ENCODE results near the gene DUSP16. TPM values are rescaled to one million over a fixed set of nuclear protein-coding genes. Genes with fewer than 3 reads are reported as not detected.

DUSP16 gene
- total RNA-seq, 2 experiments from 2014 or later: 33.6 to 35.9 TPM

DNA sequence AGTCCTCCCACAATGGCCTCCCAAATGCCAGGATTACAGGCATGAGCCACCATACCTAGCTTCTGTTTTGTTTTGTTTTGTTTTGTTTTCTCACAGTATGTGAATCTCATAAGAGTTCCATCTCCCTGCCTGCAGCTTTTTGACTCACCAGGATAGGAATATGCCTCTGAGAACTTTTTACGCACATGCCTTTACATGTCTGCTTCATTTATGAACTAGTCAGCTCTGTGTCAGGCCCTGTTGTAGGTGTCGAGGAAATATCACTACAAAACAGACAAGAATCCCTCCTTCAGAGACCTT, 116.8 kb downstream of the DUSP16 start:
- ChIA-PET POLR2A (no interaction called here), CTCF (interaction anchor here (0.9 to 2.7 kb wide), 6 partner anchors 9 to 87 kb away, joined by 3 to 9 read pairs (median 6); no protein-coding TSS in a partner anchor)
- Mint-ChIP-seq H3K36me3 (ENCODE audit: low read depth) (peaks cover 19% of the 10 kb centered on the region), H3K27me3 (no peaks in the 10 kb centered on the region), H3K27ac (no peak overlapping the region), H3K9me3 (no peaks in the 10 kb centered on the region), H3K4me3 (no peak overlapping the region), H3K4me1 (peaks cover 46% of the 10 kb centered on the region)
- DNase-seq: no peak

DNA sequence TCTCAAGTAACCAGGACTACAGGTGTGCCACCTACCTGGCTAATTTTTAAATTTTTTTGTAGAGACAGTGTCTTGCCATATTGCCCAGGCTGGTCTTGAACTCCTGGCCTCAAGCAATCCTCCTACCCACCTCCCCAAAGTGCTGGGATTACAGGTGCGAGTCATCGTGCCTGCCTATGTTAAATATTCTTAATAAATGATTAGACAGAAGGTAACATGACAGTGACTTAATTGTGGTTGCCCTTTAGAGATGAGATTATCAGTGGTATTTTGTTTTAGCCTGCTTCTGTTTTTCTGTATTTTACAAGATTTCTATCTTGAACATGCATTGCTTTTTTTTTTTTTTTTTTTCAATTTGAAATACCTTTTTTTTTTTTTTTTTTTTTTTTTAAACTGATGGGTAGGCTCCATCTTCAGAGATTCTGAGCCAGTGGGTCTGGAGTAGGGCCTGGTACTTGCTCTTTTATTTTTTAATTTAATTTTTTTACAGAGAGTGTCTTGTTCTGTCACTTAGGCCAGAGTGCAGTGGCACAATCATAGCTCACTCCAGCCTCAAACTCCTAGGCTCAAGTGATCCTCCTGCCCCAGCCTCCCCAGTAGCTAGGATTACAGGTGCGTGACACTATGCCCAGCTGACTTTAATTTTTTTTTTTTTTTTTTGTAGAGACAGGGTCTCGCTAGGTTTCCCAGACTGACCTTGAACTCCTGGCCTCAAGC, 117.3 kb downstream of the DUSP16 start:
- no peak overlapping the region for H3K4me3 Mint-ChIP-seq
- POLR2A ChIA-PET: no interaction called here
- no peaks in the 10 kb centered on the region for H3K9me3 Mint-ChIP-seq
- H3K27ac Mint-ChIP-seq: no peak overlapping the region
- no peaks in the 10 kb centered on the region for H3K27me3 Mint-ChIP-seq
- peaks cover 51% of the 10 kb centered on the region for H3K4me1 Mint-ChIP-seq
- no peak for DNase-seq
- CTCF ChIA-PET: interaction anchor here (0.6 to 2.7 kb wide), 9 partner anchors 9 to 87 kb away, joined by 3 to 9 read pairs (median 5); no protein-coding TSS in a partner anchor
- H3K36me3 Mint-ChIP-seq (ENCODE audit: low read depth): peaks cover 23% of the 10 kb centered on the region

DNA sequence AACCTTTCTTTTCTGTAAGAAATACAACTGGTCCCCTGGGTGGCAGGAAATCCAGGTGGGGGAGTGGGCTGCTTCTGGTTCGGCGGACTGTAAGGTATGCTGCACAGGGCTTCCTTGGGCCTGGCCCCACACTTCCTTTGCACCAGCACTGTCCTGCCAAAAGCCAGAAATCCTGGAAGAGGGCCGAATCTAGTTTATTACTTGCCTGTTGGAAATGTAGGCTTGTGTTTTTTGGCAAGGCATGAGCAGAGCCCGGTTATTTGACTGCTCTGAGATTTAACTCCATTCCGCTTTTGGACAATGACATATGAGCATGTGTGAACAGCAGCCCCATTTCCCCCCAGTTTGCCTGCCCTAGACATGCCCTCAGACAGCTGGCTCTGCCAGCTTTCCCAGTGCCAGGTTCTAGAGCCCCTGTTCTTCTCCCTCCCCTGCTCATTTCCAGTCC, 119.2 kb downstream of the DUSP16 start:
- H3K9me3 Mint-ChIP-seq: no peaks in the 10 kb centered on the region
- H3K4me3 Mint-ChIP-seq: no peak overlapping the region
- POLR2A ChIA-PET: no interaction called here
- H3K4me1 Mint-ChIP-seq: peaks cover 65% of the 10 kb centered on the region
- no peak for DNase-seq
- H3K27me3 Mint-ChIP-seq: no peaks in the 10 kb centered on the region
- H3K36me3 Mint-ChIP-seq (ENCODE audit: low read depth): peaks cover 22% of the 10 kb centered on the region
- CTCF ChIA-PET: interaction anchor here (0.6 to 1.9 kb wide), 3 partner anchors 14 to 21 kb away, joined by 3 to 5 read pairs (median 4); no protein-coding TSS in a partner anchor
- peak overlapping the region; percentile 94 for H3K27ac Mint-ChIP-seq

DNA sequence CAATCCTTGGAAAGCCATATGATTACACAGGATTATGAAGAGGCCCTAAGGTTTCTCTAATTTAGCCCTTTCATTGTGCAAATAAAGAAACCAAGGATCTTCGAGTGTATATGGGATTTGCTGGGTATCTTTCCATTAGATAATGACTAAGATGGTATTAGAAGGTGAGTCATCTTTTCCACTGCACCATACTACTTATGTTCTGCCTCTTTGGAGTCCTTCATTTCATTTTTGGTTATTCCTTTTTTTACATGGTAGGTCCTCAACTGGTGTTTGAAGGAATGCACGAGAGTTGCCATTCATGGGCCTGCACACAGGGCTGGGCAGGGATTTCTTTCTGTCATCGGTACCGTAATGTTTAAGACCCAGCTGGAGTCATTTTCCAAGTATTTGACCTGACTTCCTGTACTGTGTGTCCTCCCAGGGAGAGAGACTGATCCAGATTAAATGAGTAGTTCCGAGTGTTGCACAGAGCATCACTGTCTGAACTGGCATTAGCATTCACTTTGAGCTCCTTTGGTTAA, 120.1 kb downstream of the DUSP16 start:
- H3K4me1 Mint-ChIP-seq: peaks cover 68% of the 10 kb centered on the region
- CTCF ChIA-PET: interaction anchor here (0.7 to 1.9 kb wide), 10 partner anchors 13 to 77 kb away, joined by 3 to 8 read pairs (median 3); no protein-coding TSS in a partner anchor

DNA sequence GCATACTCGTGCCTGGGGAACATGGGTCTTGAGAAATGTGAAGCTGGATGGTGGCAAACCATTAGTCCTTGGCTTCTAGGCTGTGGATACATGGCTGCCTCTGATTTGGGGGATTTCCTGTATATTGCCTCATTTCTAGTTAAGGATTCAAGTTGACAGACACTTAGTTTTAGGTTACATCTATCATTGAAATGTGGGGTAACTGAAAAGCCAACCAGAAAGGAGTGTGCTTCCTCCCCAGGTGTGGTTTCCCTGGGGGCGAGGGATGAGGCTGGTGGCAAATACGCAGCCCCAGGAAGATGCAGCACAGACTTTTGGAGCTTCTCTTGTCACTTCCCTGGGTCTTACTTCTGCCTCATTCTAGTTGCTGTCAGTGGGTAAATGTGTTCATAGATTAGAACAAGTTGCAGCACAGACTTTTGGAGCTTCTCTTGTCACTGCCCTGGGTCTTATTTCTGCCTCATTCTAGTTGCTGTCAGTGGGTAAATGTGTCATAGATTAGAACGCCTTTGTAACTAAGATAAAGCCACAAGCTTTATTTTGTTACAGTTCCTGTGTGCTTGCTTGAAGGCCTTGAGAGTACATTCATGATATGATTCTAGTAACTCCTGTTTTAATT, 120.7 kb downstream of the DUSP16 start:
- Mint-ChIP-seq H3K4me3 (peak overlapping the region; percentile 2), H3K36me3 (ENCODE audit: low read depth) (peaks cover 29% of the 10 kb centered on the region), H3K27me3 (no peaks in the 10 kb centered on the region), H3K9me3 (peaks cover 6% of the 10 kb centered on the region), H3K4me1 (peaks cover 62% of the 10 kb centered on the region), H3K27ac (peak overlapping the region; percentile 94)
- ChIA-PET CTCF (interaction anchor here (0.6 to 1.9 kb wide), 10 partner anchors 15 to 77 kb away, joined by 3 to 8 read pairs (median 3); no protein-coding TSS in a partner anchor), POLR2A (interaction anchor here (0.6 to 0.7 kb wide), 2 partner anchors 119 to 180 kb away, joined by 3 to 7 read pairs; no protein-coding TSS in a partner anchor)
- peak; percentile 59 for DNase-seq

More for the DNA sequence above, 120.1 kb downstream of the DUSP16 start:
- no peak for DNase-seq
- Mint-ChIP-seq H3K27ac (peak overlapping the region; percentile 94), H3K4me3 (no peak overlapping the region), H3K27me3 (no peaks in the 10 kb centered on the region), H3K9me3 (no peaks in the 10 kb centered on the region), H3K36me3 (ENCODE audit: low read depth) (peaks cover 28% of the 10 kb centered on the region)
- POLR2A ChIA-PET: interaction anchor here (0.6 kb wide), 1 partner anchor 119 kb away, joined by 3 read pairs; no protein-coding TSS in a partner anchor

DNA sequence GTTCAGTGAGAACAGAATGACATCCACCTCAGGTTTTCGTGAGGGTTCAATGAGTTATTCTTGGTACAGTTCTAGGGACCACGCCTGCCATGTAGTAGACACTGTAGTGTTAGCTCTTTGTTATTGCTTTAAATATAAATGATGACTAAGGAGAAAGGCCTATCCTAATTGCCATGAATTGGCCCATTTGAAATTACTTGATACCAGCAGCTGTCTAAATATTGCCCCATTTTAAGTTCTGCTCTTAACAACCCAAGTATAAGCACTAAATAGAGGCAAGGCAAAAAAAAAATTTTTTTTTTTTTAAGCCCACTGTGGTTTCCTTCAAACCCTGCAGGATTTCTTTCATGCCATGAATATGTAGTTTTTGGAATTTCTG, 121.2 kb downstream of the DUSP16 start:
- H3K4me3 Mint-ChIP-seq: peak overlapping the region; percentile 2

DNA sequence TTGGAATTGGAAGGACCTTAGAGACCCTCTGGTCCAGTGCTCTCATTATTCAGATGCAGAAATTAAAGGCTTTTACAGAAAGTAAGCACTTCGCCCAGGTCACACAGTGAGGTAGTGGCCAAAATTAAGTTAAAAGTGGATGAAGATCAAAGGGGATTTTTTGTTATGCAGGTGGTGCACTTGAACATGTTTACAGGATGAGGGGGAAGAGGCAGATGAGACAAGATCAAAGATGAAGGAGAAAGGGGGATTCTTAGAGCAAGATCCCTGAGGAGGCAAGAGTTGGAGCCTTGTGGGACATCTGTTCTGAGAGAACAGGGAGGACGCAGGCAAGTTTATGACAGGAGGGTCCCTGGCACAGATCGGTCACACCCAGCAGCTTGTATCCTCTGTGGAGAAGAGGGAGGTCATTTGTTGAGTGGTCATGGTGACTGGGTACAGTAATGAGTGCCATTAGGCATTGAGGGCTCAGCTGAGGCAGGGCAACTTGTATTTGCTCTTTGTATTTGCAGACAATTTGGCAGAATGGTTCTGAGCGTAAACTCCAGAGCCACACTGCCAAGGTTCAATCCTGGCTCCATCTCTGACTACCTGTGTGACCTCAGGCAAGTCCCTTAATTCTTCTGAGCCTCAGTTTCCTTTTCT, 121.8 kb downstream of the DUSP16 start:
- Mint-ChIP-seq H3K27me3 (no peaks in the 10 kb centered on the region), H3K9me3 (peaks cover 9% of the 10 kb centered on the region), H3K4me1 (peaks cover 56% of the 10 kb centered on the region), H3K36me3 (ENCODE audit: low read depth) (peaks cover 38% of the 10 kb centered on the region), H3K4me3 (no peak overlapping the region), H3K27ac (peak overlapping the region; percentile 94)
- ChIA-PET CTCF (interaction anchor here (0.7 to 2.0 kb wide), 9 partner anchors 13 to 142 kb away, joined by 3 to 8 read pairs (median 3); no protein-coding TSS in a partner anchor), POLR2A (no interaction called here)
- DNase-seq: no peak

More for the DNA sequence above, 121.2 kb downstream of the DUSP16 start:
- no peaks in the 10 kb centered on the region for H3K27me3 Mint-ChIP-seq
- peak overlapping the region; percentile 94 for H3K27ac Mint-ChIP-seq
- peaks cover 8% of the 10 kb centered on the region for H3K9me3 Mint-ChIP-seq
- POLR2A ChIA-PET: interaction anchor here (0.7 kb wide), 1 partner anchor 181 kb away, joined by 7 read pairs; no protein-coding TSS in a partner anchor
- peaks cover 57% of the 10 kb centered on the region for H3K4me1 Mint-ChIP-seq
- H3K36me3 Mint-ChIP-seq (ENCODE audit: low read depth): peaks cover 33% of the 10 kb centered on the region
- DNase-seq: no peak
- CTCF ChIA-PET: interaction anchor here (0.6 to 1.9 kb wide), 10 partner anchors 14 to 142 kb away, joined by 3 to 8 read pairs (median 3); no protein-coding TSS in a partner anchor

DNA sequence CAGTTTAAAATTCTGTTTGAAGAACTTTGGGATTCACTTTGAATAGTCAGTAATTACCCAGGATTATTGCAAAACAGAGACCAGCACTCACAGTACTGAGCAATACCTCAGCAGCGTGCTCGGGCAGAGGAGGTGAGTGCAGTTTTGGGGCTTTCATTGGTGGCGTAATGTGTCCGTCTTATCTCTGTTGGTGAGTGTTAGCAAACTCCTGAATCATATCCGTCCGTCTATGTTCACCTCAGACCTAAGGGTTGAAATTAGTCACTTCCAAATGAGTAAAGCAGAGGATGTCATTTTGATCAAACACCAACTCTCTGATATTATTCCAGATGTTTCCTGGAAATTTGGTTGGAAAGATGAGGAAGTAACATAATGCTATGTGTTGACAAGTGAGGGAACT, 123.0 kb downstream of the DUSP16 start:
- no peak overlapping the region for H3K4me3 Mint-ChIP-seq
- no peaks in the 10 kb centered on the region for H3K27me3 Mint-ChIP-seq
- peaks cover 56% of the 10 kb centered on the region for H3K4me1 Mint-ChIP-seq
- ChIA-PET POLR2A (interaction anchor here (0.6 kb wide), 1 partner anchor 204 kb away, joined by 3 read pairs; no protein-coding TSS in a partner anchor), CTCF (interaction anchor here (1.2 to 2.0 kb wide), 4 partner anchors 15 to 63 kb away, joined by 3 to 8 read pairs (median 4); no protein-coding TSS in a partner anchor)
- peaks cover 44% of the 10 kb centered on the region for H3K36me3 Mint-ChIP-seq (ENCODE audit: low read depth)
- peak overlapping the region; percentile 76 for H3K27ac Mint-ChIP-seq
- DNase-seq: peak; percentile 46
- H3K9me3 Mint-ChIP-seq: peaks cover 9% of the 10 kb centered on the region

DNA sequence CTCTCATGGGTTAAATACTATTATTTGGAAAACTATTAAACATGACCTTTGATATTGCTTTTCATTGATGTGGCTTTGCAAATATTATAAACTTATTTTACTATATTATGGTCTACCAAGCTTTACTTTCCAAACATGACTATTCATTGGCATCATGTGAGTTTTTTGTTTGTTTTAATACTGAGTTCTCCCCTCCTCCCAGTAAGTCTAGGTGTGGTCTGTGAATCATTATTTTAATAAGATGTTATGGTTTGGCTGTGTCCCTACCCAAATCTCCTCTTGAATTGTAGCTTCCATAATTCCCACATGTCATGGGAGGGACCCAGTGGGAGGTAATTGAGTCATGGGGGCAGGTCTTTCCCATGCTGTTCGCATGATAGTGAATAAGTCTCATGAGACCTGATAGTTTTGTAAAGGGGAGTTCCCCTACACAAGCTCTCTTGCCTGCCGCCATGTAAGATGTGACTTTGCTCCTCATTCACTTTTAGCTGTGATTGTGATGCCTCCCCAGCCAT, 125.8 kb downstream of the DUSP16 start:
- ChIA-PET POLR2A (no interaction called here), CTCF (interaction anchor here (0.5 to 1.6 kb wide), 2 partner anchors 19 to 20 kb away, joined by 4 read pairs; no protein-coding TSS in a partner anchor)
- H3K36me3 Mint-ChIP-seq (ENCODE audit: low read depth): peaks cover 47% of the 10 kb centered on the region
- H3K27me3 Mint-ChIP-seq: no peaks in the 10 kb centered on the region
- H3K4me1 Mint-ChIP-seq: peaks cover 52% of the 10 kb centered on the region
- H3K9me3 Mint-ChIP-seq: peaks cover 11% of the 10 kb centered on the region
- no peak overlapping the region for H3K4me3 Mint-ChIP-seq
- no peak for DNase-seq
- no peak overlapping the region for H3K27ac Mint-ChIP-seq

DNA sequence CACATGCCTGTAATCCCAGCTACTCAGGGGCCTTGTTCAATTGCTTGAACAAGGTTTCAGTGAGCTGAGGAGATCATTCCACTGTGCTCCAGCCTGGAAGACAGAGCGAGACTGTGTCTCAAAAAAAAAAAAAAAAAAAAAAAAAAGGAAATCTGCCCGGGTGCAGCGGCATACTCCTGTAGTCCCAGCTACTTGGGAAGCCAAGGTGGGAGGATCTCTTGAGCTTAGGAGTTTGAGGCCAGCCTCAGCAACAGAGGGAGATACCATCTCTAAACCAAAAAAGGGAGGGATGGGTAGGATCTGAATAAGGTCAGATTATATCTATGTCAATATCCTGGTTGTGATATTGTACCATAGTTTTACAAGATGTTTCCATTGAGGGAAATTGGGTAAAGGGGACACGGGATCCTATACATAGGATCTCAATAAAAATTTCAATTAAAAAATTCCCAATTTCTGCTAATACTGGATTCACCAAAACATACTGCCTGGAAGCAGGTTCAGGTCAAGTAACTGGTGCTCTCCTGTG, 129.4 kb downstream of the DUSP16 start:
- CTCF ChIA-PET: interaction anchor here (1.0 to 3.3 kb wide), 6 partner anchors 8 to 130 kb away, joined by 3 to 8 read pairs (median 5); no protein-coding TSS in a partner anchor
- no peak overlapping the region for H3K27ac Mint-ChIP-seq

DNA sequence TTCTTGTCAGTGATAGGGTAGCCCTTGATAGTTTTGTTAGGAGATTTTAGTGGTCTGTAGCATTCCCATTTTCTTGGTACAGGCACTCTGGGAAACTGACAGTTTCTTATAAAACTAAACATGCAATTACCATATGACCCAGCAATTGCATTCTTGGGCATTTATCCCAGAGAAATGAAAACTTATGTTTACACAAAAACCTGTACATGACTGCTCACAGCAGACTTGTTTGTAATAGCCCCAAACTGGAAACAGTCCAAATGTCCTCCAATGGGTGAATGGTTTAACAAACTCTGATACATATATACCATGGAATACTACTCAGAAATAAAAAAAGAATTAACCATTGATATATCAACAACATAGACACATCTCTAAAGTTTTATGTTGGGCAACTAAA, 130.3 kb downstream of the DUSP16 start:
- Mint-ChIP-seq H3K4me1 (peaks cover 33% of the 10 kb centered on the region), H3K27me3 (no peaks in the 10 kb centered on the region), H3K36me3 (ENCODE audit: low read depth) (peaks cover 26% of the 10 kb centered on the region), H3K27ac (no peak overlapping the region), H3K4me3 (no peak overlapping the region), H3K9me3 (peaks cover 10% of the 10 kb centered on the region)
- CTCF ChIA-PET: no interaction called here
- POLR2A ChIA-PET: no interaction called here
- no peak for DNase-seq

More for the DNA sequence above, 129.4 kb downstream of the DUSP16 start:
- POLR2A ChIA-PET: interaction anchor here (0.6 kb wide), 1 partner anchor 11 kb away, joined by 5 read pairs; no protein-coding TSS in a partner anchor
- Mint-ChIP-seq H3K36me3 (ENCODE audit: low read depth) (peaks cover 32% of the 10 kb centered on the region), H3K4me1 (peaks cover 37% of the 10 kb centered on the region), H3K9me3 (peaks cover 11% of the 10 kb centered on the region), H3K4me3 (no peak overlapping the region), H3K27me3 (no peaks in the 10 kb centered on the region)
- no peak for DNase-seq

All from activated CD4-positive, alpha-beta T cell treated with anti-CD3 and anti-CD28 coated beads, Interleukin-2, amount 10 ng/mL, durations not matched to agents 7 days and 5 days (primary cell).